GM18861 (cell line): ENCODE results near the gene NXPH3.

Experiments
- ATAC-seq: cut with Tn5 transposase; IDR thresholded peaks from one replicate; pipeline ENCODE4 v1.9.1; 2021; ENCODE audit not compliant: unreplicated experiment

The NXPH3 gene

DNA sequence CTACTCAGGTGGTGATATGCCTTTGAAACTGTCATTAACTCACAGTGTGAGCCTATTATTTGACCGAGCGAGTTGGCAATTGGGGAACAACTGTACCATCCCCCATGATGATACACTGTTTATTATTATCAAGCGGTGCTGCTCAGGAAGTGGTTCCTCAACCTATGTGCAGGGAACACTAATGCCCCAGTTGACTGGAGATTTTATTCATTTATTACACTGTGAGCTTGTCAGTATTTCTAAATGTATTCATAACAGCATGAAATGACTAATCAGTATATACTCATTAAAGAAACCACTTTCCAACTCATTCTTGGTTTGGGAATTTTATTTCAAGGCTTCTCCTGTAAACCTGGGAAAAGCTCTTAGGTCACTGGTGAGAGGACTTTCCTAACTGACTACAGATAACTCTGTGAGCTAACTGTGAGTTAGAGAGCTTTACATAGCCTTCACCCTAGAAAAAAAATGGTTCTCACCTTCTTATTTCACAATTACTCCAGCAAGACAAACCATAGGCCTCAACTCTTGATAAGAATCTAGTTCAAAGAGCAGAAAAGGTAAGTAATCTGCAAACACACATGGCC is 42.4 kb downstream of the NXPH3 start:
- ATAC-seq: no peak

DNA sequence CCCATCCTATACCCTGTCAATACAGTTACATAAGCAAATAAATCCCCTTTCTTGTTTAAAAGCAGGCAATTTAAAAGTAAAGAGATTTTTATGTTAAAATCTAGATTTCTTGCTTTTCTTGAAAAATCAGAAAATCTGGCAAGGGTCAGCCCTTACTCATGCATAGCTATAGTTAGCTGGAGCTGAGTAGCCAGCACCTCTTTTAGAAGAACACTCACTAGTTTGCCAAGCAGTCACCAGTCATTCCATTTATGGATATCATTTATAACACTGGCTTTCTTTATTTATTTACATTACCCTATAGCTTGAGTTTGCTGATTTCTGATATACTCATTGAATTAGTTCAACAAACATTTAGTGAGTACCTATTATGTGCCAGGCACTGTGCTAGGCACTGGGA is 45.7 kb downstream of the NXPH3 start:
- no peak for ATAC-seq

DNA sequence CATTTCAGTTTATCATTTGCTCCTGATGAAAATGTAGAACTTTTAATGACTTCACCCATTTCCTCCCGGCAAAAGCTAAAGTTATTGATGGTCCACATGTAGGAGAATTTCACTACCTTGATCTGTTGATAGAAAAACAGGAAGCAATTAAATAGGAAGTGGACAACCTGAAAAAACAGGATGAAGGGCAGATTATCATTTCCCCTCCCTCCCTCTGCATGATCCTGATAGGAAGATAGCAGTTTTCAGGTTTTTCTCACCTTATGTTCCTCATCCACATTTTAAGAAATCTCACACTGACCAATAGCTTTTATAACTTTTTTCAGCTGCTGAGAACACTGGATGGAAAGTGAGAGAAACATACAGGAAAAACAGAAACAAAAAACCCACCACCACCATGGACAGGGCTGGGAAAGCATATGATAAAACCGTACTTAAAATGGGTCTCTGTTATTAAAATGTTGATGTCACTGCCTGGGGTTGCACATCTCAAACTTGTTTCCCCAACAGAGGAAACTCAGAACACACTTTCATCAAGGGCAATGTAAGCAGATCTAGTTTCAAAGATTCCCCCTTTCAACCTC is 46.4 kb downstream of the NXPH3 start:
- no peak for ATAC-seq

DNA sequence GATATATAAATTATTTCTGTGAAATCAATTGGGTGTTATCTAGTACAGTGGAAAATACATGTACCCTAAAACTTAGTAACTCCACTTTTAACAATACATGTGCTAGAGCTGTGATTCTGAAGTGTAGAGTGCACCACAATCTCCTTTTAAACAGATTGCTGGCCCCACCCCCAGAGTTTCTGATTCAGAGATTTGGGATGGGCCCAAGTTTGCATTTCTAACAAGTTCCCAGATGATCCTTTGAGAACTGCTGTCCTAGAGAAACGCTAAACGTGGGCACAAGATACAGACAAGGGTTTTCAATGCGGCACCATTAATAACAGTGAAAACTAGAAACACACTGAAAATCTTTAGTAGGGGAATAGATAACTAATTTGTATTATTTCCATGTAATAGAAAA is 49.2 kb downstream of the NXPH3 start:
- ATAC-seq: no peak

DNA sequence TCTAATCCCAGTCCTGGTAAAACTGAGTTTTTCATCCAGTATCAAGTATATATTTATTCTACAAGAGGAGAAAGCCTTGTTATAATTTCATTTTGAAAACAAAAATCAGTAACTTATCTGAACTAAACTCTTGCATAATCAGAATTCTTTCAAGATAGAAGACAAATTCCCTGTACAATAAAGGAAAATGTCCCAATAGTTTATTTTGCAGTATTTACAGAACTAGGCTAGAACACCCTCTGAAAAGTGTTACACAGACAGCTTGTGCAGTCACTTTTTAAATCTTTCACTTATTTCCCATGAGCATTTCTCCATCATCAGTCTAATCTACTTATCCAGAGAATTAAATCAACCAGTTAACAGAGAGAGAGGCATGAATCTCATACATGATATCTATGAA is 53.8 kb downstream of the NXPH3 start:
- ATAC-seq: no peak

DNA sequence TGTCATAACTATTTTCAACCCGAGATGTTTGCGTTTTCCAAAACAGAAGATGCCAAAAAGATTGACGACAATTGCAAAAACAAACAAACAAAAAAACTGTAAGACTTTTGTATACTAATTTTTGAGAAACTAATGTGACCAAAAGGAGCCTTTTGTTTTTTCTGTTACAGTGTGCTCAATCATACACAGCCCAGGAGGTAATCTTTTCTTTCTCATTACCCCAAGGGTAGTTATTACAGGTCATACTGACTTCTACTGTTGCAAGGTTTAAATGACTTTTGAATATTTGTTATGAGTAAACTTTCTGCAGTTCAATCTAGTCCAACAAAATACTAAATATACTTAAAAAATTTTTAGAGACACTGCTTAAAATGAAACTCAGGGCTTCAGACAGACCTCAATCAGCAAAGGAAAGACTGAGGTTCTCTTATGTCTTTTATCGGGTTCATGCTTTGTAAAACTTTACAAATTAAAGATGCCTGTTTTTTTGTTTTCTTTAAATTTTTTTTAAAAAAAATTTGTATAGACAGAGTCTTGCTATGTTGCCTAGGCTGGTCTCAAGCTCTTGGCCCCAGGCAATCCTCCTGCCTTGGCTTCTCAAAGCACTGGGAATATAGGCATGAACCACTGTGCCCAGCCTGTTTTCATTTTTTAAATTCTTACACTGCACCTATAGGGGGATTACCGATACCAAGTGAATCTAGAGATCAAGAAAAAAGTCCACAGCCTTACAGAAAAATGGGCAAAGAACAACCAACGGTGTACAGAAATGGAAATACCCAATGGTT is 54.6 kb downstream of the NXPH3 start:
- ATAC-seq: no peak

DNA sequence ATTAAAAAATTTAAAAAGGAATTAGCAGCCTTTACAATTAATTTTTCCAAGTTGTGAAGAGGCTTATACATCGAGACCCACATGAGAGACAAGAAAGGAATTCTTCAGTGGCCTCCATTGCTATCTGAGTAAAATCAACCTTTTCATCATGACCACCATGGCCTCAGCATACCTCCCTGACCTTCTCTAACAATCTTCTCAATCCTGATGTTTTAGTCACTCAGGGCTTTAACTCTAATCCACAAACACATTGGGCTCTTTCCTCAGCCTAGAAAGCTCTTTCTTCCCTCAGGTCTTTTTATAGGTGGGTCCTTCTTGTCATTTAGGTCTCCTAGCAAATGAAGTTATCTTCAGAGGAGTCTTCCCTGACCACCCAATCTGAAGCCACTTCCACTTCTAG is 55.8 kb downstream of the NXPH3 start:
- no peak for ATAC-seq
